Germinal center (tissue), 1 donor: ENCODE data around the gene RXRA.

ENCODE experiments used
- DNase-seq: peaks from one replicate; pipeline ENCODE4 v3.0.0; 2012; ENCODE audit warnings: mixed read lengths, low spot score

The RXRA gene

GRCh38 chr9:134355561-134356279, 29.5 kb downstream of the RXRA start:
- DNase-seq = no peak

DNA sequence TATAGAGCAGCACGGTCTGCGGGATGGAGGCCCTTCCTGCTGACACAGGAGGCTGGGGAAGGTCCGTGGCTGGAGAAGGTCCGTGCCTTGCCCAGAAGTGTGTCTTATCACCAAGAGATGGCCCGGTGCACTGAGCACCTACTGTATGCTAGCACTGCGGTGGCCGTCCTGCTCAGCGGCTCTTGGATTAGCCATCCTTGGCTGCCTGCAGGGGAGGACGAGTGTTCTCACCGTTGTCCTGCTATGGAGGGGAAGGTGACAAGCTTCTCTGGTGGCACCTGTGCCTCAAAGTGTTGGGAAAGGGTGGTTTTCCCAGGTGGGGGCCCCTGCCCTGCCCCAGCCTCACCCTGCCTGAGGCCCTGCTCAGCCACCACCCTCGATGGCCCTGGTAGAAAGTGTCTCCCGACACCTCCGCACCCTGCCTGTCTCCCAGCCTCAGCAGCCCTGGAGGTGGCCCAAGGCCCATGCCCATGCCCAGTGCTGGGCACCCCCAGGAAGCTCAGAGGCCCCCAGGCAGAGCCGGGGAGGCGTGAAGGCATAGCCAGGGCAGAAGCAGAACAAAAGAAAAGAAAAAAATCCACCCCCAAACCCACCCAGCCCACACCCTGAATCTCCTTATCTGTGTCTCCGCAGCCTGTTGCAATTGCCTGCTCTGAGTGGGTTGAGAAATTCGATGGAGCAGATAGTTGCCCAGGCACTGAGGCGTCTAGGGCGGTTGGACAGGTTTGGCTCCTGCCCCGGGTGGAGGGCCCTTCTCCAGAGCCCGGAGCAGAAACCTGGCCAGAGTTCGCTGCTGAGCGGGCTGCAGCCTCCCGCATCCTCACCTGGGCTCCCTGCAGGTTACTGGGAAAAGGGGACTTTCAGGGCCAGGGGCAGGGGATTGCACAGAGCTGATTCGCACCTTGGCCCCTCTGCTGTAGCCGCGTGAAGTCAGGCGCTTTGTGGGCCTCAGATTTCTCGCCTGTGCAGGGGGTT, 30.5 kb downstream of the RXRA start:
- DNase-seq = no peak

DNA sequence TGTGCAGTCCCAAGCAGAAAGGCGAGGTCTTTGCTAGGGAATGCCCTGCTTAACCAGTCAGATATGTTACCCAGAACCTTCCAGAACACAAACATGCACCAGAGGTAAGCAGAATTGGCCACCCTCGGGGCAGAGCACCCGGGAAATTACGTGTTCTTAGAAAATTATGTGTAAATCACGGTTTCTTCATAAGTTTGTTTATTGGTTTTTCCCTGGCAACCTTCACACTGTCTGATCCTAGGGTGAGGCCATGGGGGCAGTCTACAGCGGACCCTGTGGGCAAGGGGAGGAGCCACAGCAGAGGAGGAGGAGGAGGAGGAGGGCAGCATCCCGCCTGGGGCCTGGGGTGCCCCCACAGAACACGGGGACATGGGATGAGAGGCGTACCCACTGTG, 31.4 kb downstream of the RXRA start:
- no peak for DNase-seq

DNA sequence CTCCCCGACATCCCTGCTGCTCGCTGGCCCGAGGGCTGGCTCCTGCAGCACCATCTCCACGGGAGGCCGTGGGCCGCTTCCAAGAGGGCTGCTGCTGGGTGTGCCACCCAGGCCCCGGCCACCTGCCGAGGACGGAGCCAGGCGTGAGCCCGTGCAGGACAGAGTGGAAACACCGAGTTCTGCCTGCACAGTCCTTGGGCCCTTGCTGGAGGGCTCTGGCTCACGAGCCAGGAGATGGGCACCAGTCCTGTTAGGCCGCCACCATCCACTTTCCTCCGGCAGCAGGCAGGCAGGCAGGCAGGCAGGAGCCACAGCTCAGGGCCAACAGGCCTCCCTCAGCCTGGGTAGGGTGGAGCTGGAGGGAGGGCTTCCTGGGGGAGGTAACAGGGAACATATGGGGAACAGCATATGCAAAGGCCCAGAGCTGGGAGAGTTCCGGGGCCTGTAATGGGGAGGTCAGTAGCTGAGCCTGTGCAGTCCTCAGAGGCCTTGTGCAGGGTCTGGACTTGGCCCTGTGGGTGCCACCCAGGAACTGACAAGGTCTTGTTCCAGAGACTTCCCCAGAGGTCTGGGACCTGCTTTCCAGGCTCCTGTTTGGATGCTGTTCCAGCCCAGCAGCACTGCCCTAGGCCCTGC, 31.9 kb downstream of the RXRA start:
- no peak for DNase-seq

- DNase-seq = no peak
Observed at GRCh38 chr9:134358662-134359319, 32.5 kb downstream of the RXRA start.

GRCh38 chr9:134359493-134360179, 33.4 kb downstream of the RXRA start:
- no peak for DNase-seq

DNA sequence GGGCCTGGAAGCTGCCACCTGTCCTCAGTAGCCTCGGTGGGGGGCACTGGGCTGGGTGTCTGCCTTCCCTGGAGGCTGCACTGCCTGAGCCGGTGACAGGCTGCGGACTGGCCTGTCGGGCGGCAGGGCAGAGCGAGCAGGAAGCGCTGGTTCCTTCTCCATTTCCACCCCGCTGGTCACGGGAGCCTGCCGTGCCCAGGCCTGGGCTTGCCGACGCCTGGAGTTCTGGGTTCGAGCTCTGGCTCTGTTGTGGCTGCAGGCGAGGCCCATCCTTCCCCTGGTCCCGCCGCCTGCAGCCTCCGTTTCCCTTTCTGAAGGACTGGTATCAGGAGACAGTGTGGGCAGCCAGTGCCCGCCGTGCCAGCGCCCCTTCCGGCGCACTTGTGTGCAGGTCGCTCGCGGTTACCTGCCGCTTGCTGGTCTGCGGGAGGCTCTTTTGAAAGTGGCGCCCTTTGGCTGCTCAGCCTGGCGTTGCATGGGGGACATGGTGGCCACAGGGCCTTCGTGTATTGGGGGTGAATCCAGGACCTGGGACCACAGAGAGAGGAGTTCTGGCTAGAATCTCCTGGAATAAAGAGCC, 34.0 kb downstream of the RXRA start:
- DNase-seq = no peak

DNA sequence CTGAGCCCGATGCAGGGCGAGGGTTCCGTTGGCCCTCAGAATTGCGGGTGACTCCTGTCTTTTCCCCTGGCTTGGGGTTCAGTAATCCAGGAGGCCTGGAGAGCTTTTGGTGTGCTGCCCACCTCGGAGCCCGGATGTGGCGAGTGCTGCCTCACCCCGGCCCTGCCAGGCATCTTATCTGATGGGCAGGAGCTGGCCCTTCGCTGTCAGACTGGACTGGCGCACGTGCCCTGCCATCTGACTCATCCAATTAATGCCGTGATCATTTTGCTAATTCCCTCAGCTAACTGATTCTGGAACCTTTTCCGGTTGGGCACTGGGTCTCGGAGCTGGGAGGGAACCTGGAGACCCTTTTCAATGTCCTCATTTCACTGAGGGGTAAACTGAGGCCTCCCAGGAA, 34.6 kb downstream of the RXRA start:
- no peak for DNase-seq

GRCh38 chr9:134361426-134361825, 35.2 kb downstream of the RXRA start:
- no peak for DNase-seq

DNA sequence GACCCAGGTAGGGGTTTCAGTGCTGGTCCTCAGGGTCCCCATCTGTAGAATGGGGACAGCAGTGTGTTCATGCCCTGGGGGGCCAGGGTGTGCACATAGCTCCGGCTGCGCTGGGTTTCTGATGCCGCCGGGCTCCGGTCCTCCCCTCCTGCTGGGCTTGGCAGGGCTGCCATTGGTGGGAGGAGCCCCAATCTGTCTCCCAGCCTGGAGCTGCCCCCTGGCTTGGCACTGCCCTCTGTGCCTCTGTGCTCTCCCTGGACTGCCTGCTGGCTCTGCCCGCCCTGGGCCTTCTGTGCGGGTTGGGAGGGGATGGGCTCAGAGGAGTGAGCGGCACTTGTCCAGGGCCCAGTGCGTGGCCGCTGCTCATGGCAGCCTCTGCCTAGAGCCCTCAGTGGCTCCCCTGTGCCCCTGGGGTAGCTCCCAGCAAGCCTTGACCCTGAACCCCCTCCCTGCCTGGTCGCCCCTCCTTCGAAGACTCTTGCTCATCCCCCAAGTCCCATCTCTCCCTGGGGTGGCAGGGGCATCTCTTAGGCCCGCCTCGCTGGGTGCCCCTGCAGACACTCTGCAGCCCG, 35.7 kb downstream of the RXRA start:
- DNase-seq = no peak

DNA sequence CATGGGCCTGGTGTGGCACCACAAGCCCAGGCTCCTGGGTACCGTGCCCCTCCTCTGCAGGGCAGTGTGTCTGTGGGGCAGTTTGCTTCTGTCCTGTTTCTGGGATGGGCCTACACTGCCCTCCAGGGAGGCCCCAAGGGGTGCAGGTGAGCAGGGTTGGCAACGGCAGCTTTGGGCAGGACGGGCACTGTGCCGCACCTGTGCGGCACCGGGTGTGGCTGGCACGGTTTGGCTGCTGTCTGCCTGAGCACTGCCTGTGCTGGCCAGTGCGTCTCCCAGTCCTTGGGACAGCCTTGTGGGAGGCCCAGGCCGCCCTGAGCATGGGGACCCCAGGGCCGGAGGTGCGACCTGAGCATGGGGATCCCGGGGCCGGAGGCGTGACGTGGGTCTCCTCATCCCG, 37.2 kb downstream of the RXRA start:
- DNase-seq = no peak

DNA sequence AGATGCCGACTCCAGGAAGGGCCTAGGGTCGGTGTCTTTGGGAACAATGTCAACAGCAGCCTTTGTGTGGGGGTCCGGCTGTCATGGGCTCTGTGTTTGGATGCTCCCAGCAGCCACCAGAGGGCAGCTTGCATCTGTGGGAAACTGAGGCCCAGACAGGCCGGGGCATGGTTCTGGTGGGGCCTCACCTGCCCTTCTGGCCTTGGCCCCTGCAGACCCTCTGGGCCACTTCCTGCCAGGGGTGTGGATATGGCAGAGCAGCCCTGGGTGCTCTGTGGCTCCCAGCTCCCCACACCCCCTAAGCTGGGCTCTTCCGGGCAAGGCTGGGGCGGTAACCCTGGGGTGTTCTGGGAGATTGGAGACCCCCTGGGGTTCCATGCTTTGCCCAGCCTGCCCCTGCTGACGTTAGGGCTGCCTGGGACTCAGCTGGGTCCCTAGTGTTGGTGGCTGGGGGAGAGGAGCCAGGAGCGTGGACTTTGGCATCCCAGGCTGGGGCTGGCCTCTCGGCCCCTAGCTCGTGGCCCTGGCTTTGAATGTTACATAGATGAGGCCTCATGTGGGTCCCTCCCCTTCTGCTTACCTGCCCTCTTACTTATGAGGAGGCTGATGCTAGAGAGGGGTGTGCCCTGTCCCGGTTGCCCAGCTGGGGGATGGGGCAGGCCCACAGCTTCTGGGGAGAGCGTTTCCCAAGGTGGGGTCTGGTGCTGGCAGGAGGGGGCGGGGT, 38.3 kb downstream of the RXRA start:
- DNase-seq = no peak

- no peak for DNase-seq
Observed at GRCh38 chr9:134365115-134365596, 38.9 kb downstream of the RXRA start.

DNA sequence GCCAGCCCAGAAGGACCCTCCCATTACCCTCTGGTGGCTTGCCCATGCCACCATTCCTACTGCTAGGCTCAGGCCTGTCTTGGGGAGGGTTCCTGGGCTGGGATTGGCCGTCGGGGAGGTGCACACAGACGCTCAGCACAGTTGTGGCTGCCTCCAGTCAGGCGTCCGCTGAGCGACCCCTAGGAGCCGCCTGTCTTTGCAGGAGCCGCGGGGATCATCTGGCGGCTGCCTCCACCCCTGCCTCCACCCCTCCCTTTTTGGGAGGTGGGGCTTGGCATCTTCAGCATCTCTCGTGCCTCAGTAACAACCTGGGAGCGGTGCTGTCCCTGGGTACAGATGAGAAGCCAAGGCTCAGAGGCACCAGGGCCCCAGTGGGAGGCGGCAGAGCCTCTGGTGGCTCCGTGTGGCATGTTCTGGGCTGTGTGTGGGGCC, 39.6 kb downstream of the RXRA start:
- DNase-seq = no peak

DNA sequence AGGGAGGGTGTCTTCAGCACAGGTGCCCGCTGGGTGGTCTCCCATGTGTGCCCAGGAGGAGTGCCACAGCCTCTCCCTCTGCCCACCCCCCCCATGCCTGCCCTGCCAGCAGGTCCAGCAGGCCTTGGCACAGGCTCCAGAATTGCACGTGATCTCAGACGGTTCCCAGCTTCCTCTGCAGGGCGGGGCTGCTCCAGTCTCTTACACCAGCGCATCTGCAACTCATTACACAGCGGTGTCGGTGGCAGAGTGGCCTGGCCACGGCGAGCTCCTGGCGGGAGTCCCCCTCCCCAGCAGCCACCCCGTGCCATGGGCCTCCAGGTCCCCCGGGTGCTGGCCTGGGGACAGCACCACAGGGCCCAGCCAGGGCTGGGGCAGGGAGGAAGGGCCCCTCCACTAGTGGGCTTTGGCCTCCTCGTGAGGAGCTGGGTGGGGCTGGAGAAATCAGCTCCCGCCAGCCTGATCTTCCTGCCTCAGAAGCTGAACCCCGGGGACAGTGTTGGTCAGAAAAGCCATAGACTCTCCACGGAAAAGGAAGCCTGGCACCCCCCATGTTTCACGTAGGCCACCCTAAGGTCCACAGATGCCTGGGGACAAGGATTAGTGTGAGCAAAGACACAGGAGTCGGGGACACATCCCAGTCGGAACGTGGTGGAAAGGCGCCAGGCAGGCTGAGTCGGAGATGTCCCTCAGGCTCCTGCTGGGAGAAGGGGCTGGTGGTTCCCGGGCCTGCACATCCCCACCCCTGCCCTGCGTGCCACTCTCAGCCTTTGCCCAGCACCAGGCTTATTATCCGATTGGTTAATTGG, 40.2 kb downstream of the RXRA start:
- no peak for DNase-seq

- no peak for DNase-seq
Observed at GRCh38 chr9:134367061-134367460, 40.8 kb downstream of the RXRA start.

GRCh38 chr9:134367791-134368490, 41.7 kb downstream of the RXRA start:
- DNase-seq = no peak

- no peak for DNase-seq
Observed at GRCh38 chr9:134368571-134368970, 42.3 kb downstream of the RXRA start.
